K562 (cell line): Measurements from ENCODE around the gene CMTM4. TPM values are rescaled to one million over a fixed set of nuclear protein-coding genes. Genes with fewer than 3 reads are reported as not detected.

ENCODE experiments used
- BACH1 ChIP-seq: fragments of 200-800 bp; sonication (Bioruptor generic); IDR thresholded peaks from 2 replicates; pipeline ENCODE4 v1.6.1; 2016; ENCODE audit warnings: missing genetic modification characterization, missing compliant biosample characterization
- CHD2 ChIP-seq: IDR thresholded peaks from 2 replicates; pipeline ENCODE4 v1.6.1; 2011; ENCODE audit warnings: low read depth, low read length
- CREBBP ChIP-seq: IDR thresholded peaks from one replicate; pipeline ENCODE4 v1.6.1; 2012; ENCODE audit warnings: low read depth, mild to moderate bottlenecking, control low read depth, inconsistent platforms, low read length
- FOSL1 ChIP-seq: fragments of 200-800 bp; sonication (Bioruptor generic); conservative IDR thresholded peaks from 2 replicates; pipeline ENCODE4 v1.6.1; 2016; ENCODE audit warnings: missing genetic modification characterization, missing compliant biosample characterization
- ID3 ChIP-seq, 2 experiments: fragments of 250-450 bp in 1 of 2; fragments of 450-650 bp in 1 of 2; sonication (Bioruptor Pico) in 1 of 2; IDR thresholded peaks; 2 replicates each; pipeline versions ENCODE4 v1.6.1 to v1.8.0; 2016 to 2021; ENCODE audit warnings: mild to moderate bottlenecking in 2 of 2, moderate library complexity in 2 of 2, missing compliant biosample characterization in 1 of 2, missing genetic modification characterization in 1 of 2
- IFI16 ChIP-seq: fragments of 250-450 bp; sonication (Bioruptor Pico); IDR thresholded peaks from 2 replicates; pipeline ENCODE4 v2.1.2; 2022; ENCODE audit warnings: mild to moderate bottlenecking, inconsistent platforms
- KLF6 ChIP-seq: fragments of 250-450 bp; sonication (Bioruptor Pico); IDR thresholded peaks from 2 replicates; pipeline ENCODE4 v1.4.0; 2020; ENCODE audit warnings: mild to moderate bottlenecking, moderate library complexity, borderline replicate concordance
- NFYB ChIP-seq: IDR thresholded peaks from 2 replicates; pipeline ENCODE4 v1.6.1; 2011; ENCODE audit warnings: mild to moderate bottlenecking, moderate library complexity; ENCODE audit not compliant: insufficient read length; ENCODE audit errors: extremely low read depth
- PCBP2 ChIP-seq: fragments of 200-400 bp; formaldehyde crosslinking; IDR thresholded peaks from 2 replicates; pipeline ENCODE4 v1.6.1; 2018; ENCODE audit warnings: low read length, low read depth, mild to moderate bottlenecking, moderate library complexity; ENCODE audit not compliant: poor library complexity, severe bottlenecking
- RBM25 ChIP-seq: fragments of 200-400 bp; formaldehyde crosslinking; IDR thresholded peaks from 2 replicates; pipeline ENCODE4 v1.6.1; 2018; ENCODE audit warnings: low read length, low read depth, moderate library complexity; ENCODE audit not compliant: severe bottlenecking
- RNF219 ChIP-seq: fragments of 250-450 bp; sonication (Bioruptor Pico); IDR thresholded peaks from 2 replicates; pipeline ENCODE4 v1.5.0; 2022; ENCODE audit warnings: mild to moderate bottlenecking
- SMAD4 ChIP-seq: fragments of 250-450 bp; sonication (Bioruptor Pico); conservative IDR thresholded peaks from 2 replicates; pipeline ENCODE4 v1.8.0; 2021; ENCODE audit warnings: inconsistent platforms, mild to moderate bottlenecking, moderate library complexity
- SOX6 ChIP-seq: fragments of 450-650 bp; IDR thresholded peaks from 2 replicates; pipeline ENCODE4 v1.6.1; 2014; ENCODE audit warnings: mild to moderate bottlenecking
- TAF7 ChIP-seq: fragments of 450-650 bp; IDR thresholded peaks from 2 replicates; pipeline ENCODE4 v1.6.1; 2016; ENCODE audit warnings: missing genetic modification characterization, missing compliant biosample characterization
- ZNF174 ChIP-seq: fragments of 250-450 bp; sonication (Bioruptor Pico); IDR thresholded peaks from 2 replicates; pipeline ENCODE4 v1.4.0; 2020; ENCODE audit warnings: mild to moderate bottlenecking
- ZNF318 ChIP-seq, 2 experiments: fragments of 450-650 bp; IDR thresholded peaks; 2 replicates each; pipeline ENCODE4 v1.6.1; 2016; ENCODE audit warnings: mild to moderate bottlenecking in 2 of 2, borderline replicate concordance in 1 of 2, low read depth in 1 of 2, moderate library complexity in 1 of 2
- polyA plus RNA-seq, 8 experiments: library from polyadenylated mRNA; depleted of rRNA in 4 of 8; stranded (reverse) in 5 of 8; unstranded in 3 of 8; fragments of >200 nt; fragmentation: Nextera tagmentation in 2 of 8; fragmentation: Illumina TruSeq in 1 of 8; extraction: Ambion mirVana in 2 of 8; extraction: Trizol in 1 of 8; gene quantifications; 2 replicates each; pipeline versions ENCODE4 v1.2.1 to v1.2.3, GENCODE V29; 2011 to 2014; ENCODE audit warnings: inconsistent platforms in 1 of 8, missing spikeins in 1 of 8
- total RNA-seq, 7 experiments: library from RNA; depleted of rRNA in 6 of 7; stranded (reverse); fragments of >200 nt in 6 of 7; fragmentation: Illumina TruSeq in 2 of 7; extraction: Trizol in 2 of 7; gene quantifications; 2 replicates each; pipeline versions ENCODE4 v1.2.1 to v1.2.3, GENCODE V29; 2011 to 2021; ENCODE audit warnings: low replicate concordance in 1 of 7

CMTM4 gene
- total and polyA plus RNA-seq, 9 of the 15 experiments (the other 6 are each of a cell fraction or from before 2014, with no cell fraction given), result 2.0 to 21.3 (median 12.5) TPM

GRCh38 chr16:66608241-66609138 lies 88.1 kb downstream of the CMTM4 start (continued):
- TF ChIP-seq ZNF318 (IDR thresholded peaks at IDR 0.05; ENCODE audit: borderline replicate concordance in 1 of 2, low read depth in 1 of 2), result no peak
- TF ChIP-seq CREBBP, result no peak
- TF ChIP-seq CHD2, result no peak
- no peak for TF ChIP-seq FOSL1 (tag)
- TF ChIP-seq NFYB, result no peak
- TF ChIP-seq KLF6 (CRISPR knock-in tag), result 0 out of 2 replicates have a peak, but pooled peaks have one; percentile 39
- TF ChIP-seq ID3 (CRISPR knock-in tag; IDR thresholded peaks at IDR 0.05), result no peak
- TF ChIP-seq ID3 (tag; IDR thresholded peaks at IDR 0.05), result no peak
- TF ChIP-seq TAF7 (tag), result no peak
- no peak for TF ChIP-seq RBM25
- TF ChIP-seq RNF219 (CRISPR knock-in tag), result no peak
- TF ChIP-seq IFI16 (CRISPR knock-in tag), result no peak
- no peak for TF ChIP-seq SOX6
- TF ChIP-seq SMAD4 (CRISPR knock-in tag), result peak; percentile 56; the same call in 1 of the 2 replicates
- no peak for TF ChIP-seq ZNF174 (CRISPR knock-in tag)
- no peak for TF ChIP-seq BACH1 (tag)
- no peak for TF ChIP-seq PCBP2
